HepG2 (cell line): Measurements from ENCODE around the gene ABCF1. TPM values are rescaled to one million over a fixed set of nuclear protein-coding genes. Genes with fewer than 3 reads are reported as not detected.

Source experiments
- CTCF ChIP-seq: sonication (generic); formaldehyde crosslinking; IDR thresholded peaks from 2 replicates; pipeline ENCODE4 v1.5.0; 2020; ENCODE audit warnings: mild to moderate bottlenecking, missing genetic modification reagents, moderate library complexity
- ESRRA ChIP-seq: sonication (generic); formaldehyde crosslinking; IDR thresholded peaks from 2 replicates; pipeline ENCODE4 v1.5.1; 2020; ENCODE audit warnings: mild to moderate bottlenecking, low read depth, missing genetic modification reagents
- HDAC2 ChIP-seq: sonication (generic); formaldehyde crosslinking; IDR thresholded peaks from 2 replicates; pipeline ENCODE4 v1.4.0; 2020; ENCODE audit warnings: missing genetic modification reagents
- IKZF1 ChIP-seq: fragments of 450-650 bp; IDR thresholded peaks from 2 replicates; pipeline ENCODE4 v1.7.1; 2016
- JUN ChIP-seq: sonication (generic); formaldehyde crosslinking; IDR thresholded peaks from 2 replicates; pipeline ENCODE4 v1.4.0; 2020; ENCODE audit warnings: mild to moderate bottlenecking, missing genetic modification reagents
- NAIF1 ChIP-seq: sonication (generic); formaldehyde crosslinking; IDR thresholded peaks from 2 replicates; pipeline ENCODE4 v1.5.0; 2020; ENCODE audit warnings: mild to moderate bottlenecking, missing genetic modification reagents, borderline replicate concordance
- NCOR1 ChIP-seq: fragments of 200-600 bp; sonication (generic); IDR thresholded peaks from 2 replicates; pipeline ENCODE4 v1.7.0; 2017; ENCODE audit warnings: antibody characterized with exemption, low read length, borderline replicate concordance
- NFYC ChIP-seq: IDR thresholded peaks from 2 replicates; pipeline ENCODE4 v1.6.1; 2016; ENCODE audit warnings: missing genetic modification reagents, missing compliant biosample characterization
- SKIL ChIP-seq: sonication (generic); formaldehyde crosslinking; IDR thresholded peaks from 2 replicates; pipeline ENCODE4 v1.8.0; 2022; ENCODE audit warnings: missing genetic modification reagents, mild to moderate bottlenecking, moderate library complexity, borderline replicate concordance
- SYNCRIP ChIP-seq: fragments of 200-400 bp; formaldehyde crosslinking; IDR thresholded peaks from 2 replicates; pipeline ENCODE4 v1.6.1; 2018; ENCODE audit warnings: mild to moderate bottlenecking, low read depth, low read length; ENCODE audit not compliant: insufficient read depth
- THAP7 ChIP-seq: sonication (generic); formaldehyde crosslinking; IDR thresholded peaks from 2 replicates; pipeline ENCODE4 v1.8.1; 2023; ENCODE audit warnings: mild to moderate bottlenecking, missing genetic modification reagents
- ZC3H13 ChIP-seq: sonication (generic); formaldehyde crosslinking; IDR thresholded peaks from 2 replicates; pipeline ENCODE4 v1.8.1; 2023; ENCODE audit warnings: mild to moderate bottlenecking, missing genetic modification reagents, moderate library complexity
- ZNF101 ChIP-seq: sonication (generic); formaldehyde crosslinking; IDR thresholded peaks from 2 replicates; pipeline ENCODE4 v1.4.0; 2020; ENCODE audit warnings: mild to moderate bottlenecking, low read depth, missing genetic modification reagents, borderline replicate concordance
- ZNF44 ChIP-seq: sonication (generic); formaldehyde crosslinking; IDR thresholded peaks from 2 replicates; pipeline ENCODE4 v1.5.1; 2020; ENCODE audit warnings: mild to moderate bottlenecking, missing genetic modification reagents
- ZNF562 ChIP-seq: sonication (generic); formaldehyde crosslinking; IDR thresholded peaks from 2 replicates; pipeline ENCODE4 v1.8.0; 2022; ENCODE audit warnings: missing genetic modification reagents, borderline replicate concordance
- polyA plus RNA-seq, 8 experiments: library from polyadenylated mRNA; depleted of rRNA in 3 of 8; stranded (reverse) in 7 of 8; unstranded in 1 of 8; fragments of >200 nt; fragmentation: Illumina TruSeq in 4 of 8; extraction: Trizol in 4 of 8; gene quantifications; 2 replicates each; pipeline versions ENCODE4 v1.2.1 to v1.2.3, GENCODE V29; 2011 to 2016; ENCODE audit warnings: low read depth in 4 of 8, missing spikeins in 1 of 8, mixed read lengths in 1 of 8; ENCODE audit not compliant: insufficient read depth in 1 of 8
- total RNA-seq, 5 experiments: library from RNA; depleted of rRNA; stranded (reverse); fragments of >200 nt; fragmentation: Illumina TruSeq; extraction: Trizol; gene quantifications; 2 replicates each; pipeline ENCODE4 v1.2.3, GENCODE V29; 2016; ENCODE audit warnings: low read depth in 1 of 5
- TF ChIP-seq, protein P1 (sequence below): sonication (generic); formaldehyde crosslinking; IDR thresholded peaks from 2 replicates; pipeline ENCODE4 v1.4.0; 2020; ENCODE audit warnings: missing genetic modification reagents, borderline replicate concordance
- TF ChIP-seq, protein P2 (sequence below): sonication (generic); formaldehyde crosslinking; IDR thresholded peaks from 2 replicates; pipeline ENCODE4; 2020; ENCODE audit warnings: missing genetic modification reagents, mild to moderate bottlenecking, borderline replicate concordance

ABCF1 gene
- total and polyA plus RNA-seq, 2 of the 13 experiments (the other 11 are each of a cell fraction or from before 2014, with no cell fraction given), result 25.4 to 98.9 TPM

DNA sequence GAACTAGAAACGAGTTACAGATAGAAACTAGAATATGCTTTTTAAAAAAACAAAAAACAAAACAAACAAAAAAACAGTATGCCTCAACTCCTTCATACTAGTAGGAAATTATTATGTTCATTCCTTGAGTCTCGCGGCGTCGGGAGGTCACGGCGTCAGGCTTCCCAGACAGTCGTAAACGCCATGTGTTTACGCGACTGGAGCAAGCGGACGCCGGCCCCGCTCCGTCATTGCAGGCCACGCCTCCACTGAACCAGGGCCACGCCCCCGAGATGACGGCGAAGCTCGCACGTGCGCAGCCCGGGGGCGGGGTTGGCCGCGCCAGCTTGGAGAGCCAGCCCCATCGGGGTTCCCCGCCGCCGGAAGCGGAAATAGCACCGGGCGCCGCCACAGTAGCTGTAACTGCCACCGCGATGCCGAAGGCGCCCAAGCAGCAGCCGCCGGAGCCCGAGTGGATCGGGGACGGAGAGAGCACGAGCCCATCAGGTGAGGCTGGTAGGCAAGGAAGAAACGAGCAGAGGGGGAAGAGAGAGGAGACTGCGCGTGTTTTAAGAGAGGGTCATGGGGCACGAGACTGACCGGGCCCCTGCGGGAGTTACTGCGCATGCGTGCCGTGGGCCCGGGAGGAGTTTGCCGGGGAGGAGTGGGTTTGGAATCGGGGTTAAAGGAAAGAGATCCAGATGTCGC is at the start of gene ABCF1 (continued):
- TF ChIP-seq, protein P1, sequence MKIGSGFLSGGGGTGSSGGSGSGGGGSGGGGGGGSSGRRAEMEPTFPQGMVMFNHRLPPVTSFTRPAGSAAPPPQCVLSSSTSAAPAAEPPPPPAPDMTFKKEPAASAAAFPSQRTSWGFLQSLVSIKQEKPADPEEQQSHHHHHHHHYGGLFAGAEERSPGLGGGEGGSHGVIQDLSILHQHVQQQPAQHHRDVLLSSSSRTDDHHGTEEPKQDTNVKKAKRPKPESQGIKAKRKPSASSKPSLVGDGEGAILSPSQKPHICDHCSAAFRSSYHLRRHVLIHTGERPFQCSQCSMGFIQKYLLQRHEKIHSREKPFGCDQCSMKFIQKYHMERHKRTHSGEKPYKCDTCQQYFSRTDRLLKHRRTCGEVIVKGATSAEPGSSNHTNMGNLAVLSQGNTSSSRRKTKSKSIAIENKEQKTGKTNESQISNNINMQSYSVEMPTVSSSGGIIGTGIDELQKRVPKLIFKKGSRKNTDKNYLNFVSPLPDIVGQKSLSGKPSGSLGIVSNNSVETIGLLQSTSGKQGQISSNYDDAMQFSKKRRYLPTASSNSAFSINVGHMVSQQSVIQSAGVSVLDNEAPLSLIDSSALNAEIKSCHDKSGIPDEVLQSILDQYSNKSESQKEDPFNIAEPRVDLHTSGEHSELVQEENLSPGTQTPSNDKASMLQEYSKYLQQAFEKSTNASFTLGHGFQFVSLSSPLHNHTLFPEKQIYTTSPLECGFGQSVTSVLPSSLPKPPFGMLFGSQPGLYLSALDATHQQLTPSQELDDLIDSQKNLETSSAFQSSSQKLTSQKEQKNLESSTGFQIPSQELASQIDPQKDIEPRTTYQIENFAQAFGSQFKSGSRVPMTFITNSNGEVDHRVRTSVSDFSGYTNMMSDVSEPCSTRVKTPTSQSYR (CRISPR knock-in tag), result peak; percentile 52; the same call in 1 of the 2 replicates
- TF ChIP-seq ZNF562 (CRISPR knock-in tag) (peak; percentile 69; the same call in 1 of the 2 replicates), THAP7 (CRISPR knock-in tag) (peak; percentile 86; the same call in 1 of the 2 replicates), ZC3H13 (CRISPR knock-in tag) (peak; percentile 93; the same call in 1 of the 2 replicates), NCOR1 (no peak; the same call in 1 of the 2 replicates), JUN (CRISPR knock-in tag) (peak; percentile 87), CTCF (peak; percentile 18; the same call in 1 of the 2 replicates), SYNCRIP (no peak), IKZF1 (no peak), NAIF1 (CRISPR knock-in tag) (peak; percentile 99), SKIL (peak; percentile 86), ZNF44 (CRISPR knock-in tag) (no peak; the same call in none of the 2 replicates), NFYC (CRISPR knock-in tag) (peak; percentile 57), HDAC2 (CRISPR knock-in tag) (peak; percentile 81), ESRRA (CRISPR knock-in tag) (peak; percentile 84), ZNF101 (CRISPR knock-in tag) (no peak)
- TF ChIP-seq, protein P2, sequence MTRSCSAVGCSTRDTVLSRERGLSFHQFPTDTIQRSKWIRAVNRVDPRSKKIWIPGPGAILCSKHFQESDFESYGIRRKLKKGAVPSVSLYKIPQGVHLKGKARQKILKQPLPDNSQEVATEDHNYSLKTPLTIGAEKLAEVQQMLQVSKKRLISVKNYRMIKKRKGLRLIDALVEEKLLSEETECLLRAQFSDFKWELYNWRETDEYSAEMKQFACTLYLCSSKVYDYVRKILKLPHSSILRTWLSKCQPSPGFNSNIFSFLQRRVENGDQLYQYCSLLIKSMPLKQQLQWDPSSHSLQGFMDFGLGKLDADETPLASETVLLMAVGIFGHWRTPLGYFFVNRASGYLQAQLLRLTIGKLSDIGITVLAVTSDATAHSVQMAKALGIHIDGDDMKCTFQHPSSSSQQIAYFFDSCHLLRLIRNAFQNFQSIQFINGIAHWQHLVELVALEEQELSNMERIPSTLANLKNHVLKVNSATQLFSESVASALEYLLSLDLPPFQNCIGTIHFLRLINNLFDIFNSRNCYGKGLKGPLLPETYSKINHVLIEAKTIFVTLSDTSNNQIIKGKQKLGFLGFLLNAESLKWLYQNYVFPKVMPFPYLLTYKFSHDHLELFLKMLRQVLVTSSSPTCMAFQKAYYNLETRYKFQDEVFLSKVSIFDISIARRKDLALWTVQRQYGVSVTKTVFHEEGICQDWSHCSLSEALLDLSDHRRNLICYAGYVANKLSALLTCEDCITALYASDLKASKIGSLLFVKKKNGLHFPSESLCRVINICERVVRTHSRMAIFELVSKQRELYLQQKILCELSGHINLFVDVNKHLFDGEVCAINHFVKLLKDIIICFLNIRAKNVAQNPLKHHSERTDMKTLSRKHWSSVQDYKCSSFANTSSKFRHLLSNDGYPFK (CRISPR knock-in tag), result peak; percentile 95
